Measurements from ENCODE around the gene EPN3.
A peak's percentile ranks its signal among the peaks of the same experiment; 100 is the strongest.

The EPN3 gene

GRCh38 chr17:50539762-50540559 lies 7.4 kb downstream of the EPN3 start:
- Histone ChIP-seq H3K9ac (no peak overlapping the region), H3K27ac (no peak overlapping the region), H3K9me3 (no peaks in the 10 kb centered on the region), H3K4me1 (peaks cover 49% of the 10 kb centered on the region), H3K36me3 (no peaks in the 10 kb centered on the region), H3K4me3 (no peak overlapping the region), H3K27me3 (peaks cover 9% of the 10 kb centered on the region), H3K4me2 (0 out of 2 replicates have a peak overlapping the region, but pooled peaks have one; percentile 89), H4K20me1 (no peaks in the 10 kb centered on the region)
- no peak for TF ChIP-seq Cebpa-rat (IDR thresholded peaks at IDR 0.05)

- Histone ChIP-seq H3K36me3 (no peaks in the 10 kb centered on the region), H3K4me2 (peak overlapping the region; percentile 96), H3K9me3 (no peaks in the 10 kb centered on the region), H3K4me3 (peak overlapping the region; percentile 70), H3K4me1 (peaks cover 49% of the 10 kb centered on the region), H3K9ac (peak overlapping the region; percentile 74; the same call in 1 of the 2 replicates), H3K27me3 (0 out of 2 replicates have a peak, but pooled peaks cover under 1% of the 10 kb centered on the region), H4K20me1 (no peaks in the 10 kb centered on the region), H3K27ac (no peak overlapping the region)
- TF ChIP-seq Cebpa-rat (IDR thresholded peaks at IDR 0.05): no peak
These were observed 8.2 kb downstream of the EPN3 start for GRCh38 chr17:50540560-50541401.

- peak overlapping the region; percentile 74 for H3K9ac ChIP-seq
- H3K4me1 ChIP-seq: peaks cover 49% of the 10 kb centered on the region
- no peak for TF ChIP-seq Cebpa-rat (IDR thresholded peaks at IDR 0.05)
- no peaks in the 10 kb centered on the region for H3K27me3 ChIP-seq
- H3K4me3 ChIP-seq: peak overlapping the region; percentile 70
- no peaks in the 10 kb centered on the region for H3K36me3 ChIP-seq
- H3K9me3 ChIP-seq: no peaks in the 10 kb centered on the region
- peak overlapping the region; percentile 96 for H3K4me2 ChIP-seq
- H3K27ac ChIP-seq: peak overlapping the region; percentile 40; the same call in 1 of the 2 replicates
- H4K20me1 ChIP-seq: no peaks in the 10 kb centered on the region
These were observed 8.8 kb downstream of the EPN3 start for GRCh38 chr17:50541402-50541715.

- Histone ChIP-seq H3K27ac (peak overlapping the region; percentile 40; the same call in 1 of the 2 replicates), H3K4me3 (peak overlapping the region; percentile 70), H3K9ac (peak overlapping the region; percentile 74)
These were observed 9.5 kb downstream of the EPN3 start for GRCh38 chr17:50541716-50542688.

GRCh38 chr17:50542795-50543774 lies 10.6 kb downstream of the EPN3 start:
- H3K9me3 ChIP-seq: no peaks in the 10 kb centered on the region
- H3K4me3 ChIP-seq: peak overlapping the region; percentile 70
- H3K4me2 ChIP-seq: peak overlapping the region; percentile 96
- no peaks in the 10 kb centered on the region for H3K36me3 ChIP-seq
- peaks cover 52% of the 10 kb centered on the region for H3K4me1 ChIP-seq
- no peak for TF ChIP-seq Cebpa-rat (IDR thresholded peaks at IDR 0.05)
- no peak overlapping the region for H3K27ac ChIP-seq
- no peaks in the 10 kb centered on the region for H3K27me3 ChIP-seq
- H3K9ac ChIP-seq: peak overlapping the region; percentile 74
- no peaks in the 10 kb centered on the region for H4K20me1 ChIP-seq

More at GRCh38 chr17:50541716-50542688, 9.5 kb downstream of the EPN3 start:
- Histone ChIP-seq H3K36me3 (no peaks in the 10 kb centered on the region), H3K27me3 (no peaks in the 10 kb centered on the region), H3K4me2 (peak overlapping the region; percentile 96), H4K20me1 (no peaks in the 10 kb centered on the region), H3K4me1 (peaks cover 50% of the 10 kb centered on the region), H3K9me3 (no peaks in the 10 kb centered on the region)
- TF ChIP-seq Cebpa-rat (IDR thresholded peaks at IDR 0.05): no peak

GRCh38 chr17:50544516-50544915 lies 12.0 kb downstream of the EPN3 start:
- H3K4me3 ChIP-seq: no peak overlapping the region
- H3K4me2 ChIP-seq: no peak overlapping the region
- TF ChIP-seq Cebpa-rat (IDR thresholded peaks at IDR 0.05): no peak
- no peaks in the 10 kb centered on the region for H4K20me1 ChIP-seq
- no peaks in the 10 kb centered on the region for H3K36me3 ChIP-seq
- H3K27ac ChIP-seq: no peak overlapping the region
- peaks cover 38% of the 10 kb centered on the region for H3K4me1 ChIP-seq
- H3K27me3 ChIP-seq: no peaks in the 10 kb centered on the region
- H3K9me3 ChIP-seq: no peaks in the 10 kb centered on the region
- no peak overlapping the region for H3K9ac ChIP-seq

GRCh38 chr17:50545311-50545710 lies 12.8 kb downstream of the EPN3 start:
- H3K9me3 ChIP-seq: no peaks in the 10 kb centered on the region
- H3K9ac ChIP-seq: no peak overlapping the region
- no peak overlapping the region for H3K27ac ChIP-seq
- H4K20me1 ChIP-seq: no peaks in the 10 kb centered on the region
- H3K36me3 ChIP-seq: no peaks in the 10 kb centered on the region
- H3K27me3 ChIP-seq: no peaks in the 10 kb centered on the region
- no peak overlapping the region for H3K4me3 ChIP-seq
- H3K4me1 ChIP-seq: peaks cover 36% of the 10 kb centered on the region
- TF ChIP-seq Cebpa-rat (IDR thresholded peaks at IDR 0.05): no peak
- no peak overlapping the region for H3K4me2 ChIP-seq

GRCh38 chr17:50546701-50547034 lies 14.1 kb downstream of the EPN3 start:
- no peaks in the 10 kb centered on the region for H3K36me3 ChIP-seq
- H3K9me3 ChIP-seq: no peaks in the 10 kb centered on the region
- H4K20me1 ChIP-seq: no peaks in the 10 kb centered on the region
- TF ChIP-seq Cebpa-rat (IDR thresholded peaks at IDR 0.05): no peak
- no peaks in the 10 kb centered on the region for H3K27me3 ChIP-seq
- peaks cover 26% of the 10 kb centered on the region for H3K4me1 ChIP-seq
- peak overlapping the region; percentile 68 for H3K4me3 ChIP-seq
- no peak overlapping the region; the same call in 1 of the 2 replicates for H3K27ac ChIP-seq
- H3K4me2 ChIP-seq: peak overlapping the region; percentile 89
- peak overlapping the region; percentile 78; the same call in 1 of the 2 replicates for H3K9ac ChIP-seq

Data from BLaER1 (cell line).